Body of pancreas (tissue), 4 donors: ENCODE results near the gene SLC4A7. TPM values are rescaled to one million over a fixed set of nuclear protein-coding genes. Genes with fewer than 3 reads are reported as not detected.

Experiments
- ATAC-seq: fragments of 150-250 bp; one replicate; pipeline ENCODE4 v1.9.1; 2016
- DNase-seq, 4 donors: peaks; one replicate each; pipeline ENCODE4 v3.0.0-alpha.2; 2019
- H3K27ac ChIP-seq, 4 donors: fragments of 200-600 bp; sonication (generic); 1 replicate in 3 of 4; 2 replicates in 1 of 4; pipeline versions ENCODE4 v1.5.1 to v1.6.1; 2016 to 2019; ENCODE audit warnings: mild to moderate bottlenecking in 1 of 4, mixed read lengths in 1 of 4, moderate library complexity in 1 of 4
- H3K27me3 ChIP-seq, 2 donors: fragments of 200-600 bp; sonication (generic); one replicate each; pipeline ENCODE4 v1.6.0; 2016; ENCODE audit warnings: mild to moderate bottlenecking in 1 of 2
- H3K36me3 ChIP-seq, 2 donors: fragments of 200-600 bp; sonication (generic); replicated peaks in 1 of 2; 2 replicates each; pipeline ENCODE4 v1.5.1; 2016; ENCODE audit warnings: low read depth in 2 of 2; ENCODE audit not compliant: insufficient read depth in 1 of 2
- H3K4me1 ChIP-seq: fragments of 200-600 bp; sonication (generic); one replicate; pipeline ENCODE4 v1.6.0; 2016
- H3K4me3 ChIP-seq, 2 donors: fragments of 200-600 bp; sonication (generic); 1 replicate in 1 of 2; 2 replicates in 1 of 2; pipeline ENCODE4 v1.5.1; 2016 to 2019
- H3K9me3 ChIP-seq, 3 donors: fragments of 200-600 bp; sonication (generic); 1 replicate in 2 of 3; 2 replicates in 1 of 3; pipeline ENCODE4 v1.5.1; 2016
- POLR2A ChIP-seq, 3 donors: fragments of 450-650 bp; IDR thresholded peaks; one replicate each; pipeline ENCODE4 v1.6.1; 2016; ENCODE audit warnings: antibody characterized with exemption in 3 of 3, mild to moderate bottlenecking in 2 of 3
- WGBS, 2 donors: methylation state at CpG; one replicate each; pipeline ENCODE4 v1.1.5; 2017; 5-methylcytosine and 5-hydroxymethylcytosine counted together
- intact Hi-C: fragments of 100-400 bp; cut with DNase I; formaldehyde crosslinking; loops from one replicate; pipeline ENCODE4 v1.15.1; 2023
- total RNA-seq, 2 donors: library from RNA; depleted of rRNA; stranded (reverse); fragments of >200 nt; gene quantifications; one replicate each; pipeline ENCODE4 v1.1.0, GENCODE V29; 2016
- TF ChIP-seq, protein P1 (sequence below), 7 experiments: fragments of 450-650 bp in 4 of 7; fragments of 200-600 bp in 3 of 7; sonication (generic) in 3 of 7; IDR thresholded peaks; one replicate each; pipeline ENCODE4 v1.5.1; 2016 to 2019; ENCODE audit warnings: antibody characterized with exemption in 7 of 7

SLC4A7 gene
- total RNA-seq, 2 donors from 2014 or later: 10.1 to 12.9 TPM

DNA sequence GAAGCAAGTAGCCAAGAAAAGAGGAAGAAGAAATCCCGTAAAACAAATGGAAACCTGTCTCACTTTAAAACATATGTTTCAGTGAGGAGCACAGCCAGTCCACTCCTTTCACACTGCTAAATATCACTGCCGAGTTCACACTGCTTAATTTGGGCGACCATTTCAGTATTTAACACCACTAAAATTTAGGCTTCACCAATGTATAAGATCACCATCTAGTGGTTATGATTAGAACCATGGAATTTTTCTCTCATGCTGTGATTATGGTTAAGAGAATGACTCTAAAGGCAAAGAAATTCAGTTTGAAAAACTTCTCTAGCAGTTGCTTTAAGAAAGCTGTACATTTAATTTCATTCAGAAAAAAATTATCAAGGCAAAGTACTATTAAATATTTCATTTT is 16.6 kb downstream of the SLC4A7 start:
- ATAC-seq: peak; percentile 70
- Histone ChIP-seq H3K27me3 (no peaks in the 10 kb centered on the region), H3K4me1 (no peaks in the 10 kb centered on the region), H3K27ac (no peak overlapping the region), H3K36me3 (no peaks in the 10 kb centered on the region), H3K4me3 (no peak overlapping the region), H3K9me3 (no peaks in the 10 kb centered on the region)
- WGBS, 2 donors: 9 to 13% methylated on average over 3 of the region's 3 CpGs
- intact Hi-C loops: no loop called here
- no peak for DNase-seq
- no peak for TF ChIP-seq POLR2A (IDR thresholded peaks at IDR 0.05)
- TF ChIP-seq, protein P1, sequence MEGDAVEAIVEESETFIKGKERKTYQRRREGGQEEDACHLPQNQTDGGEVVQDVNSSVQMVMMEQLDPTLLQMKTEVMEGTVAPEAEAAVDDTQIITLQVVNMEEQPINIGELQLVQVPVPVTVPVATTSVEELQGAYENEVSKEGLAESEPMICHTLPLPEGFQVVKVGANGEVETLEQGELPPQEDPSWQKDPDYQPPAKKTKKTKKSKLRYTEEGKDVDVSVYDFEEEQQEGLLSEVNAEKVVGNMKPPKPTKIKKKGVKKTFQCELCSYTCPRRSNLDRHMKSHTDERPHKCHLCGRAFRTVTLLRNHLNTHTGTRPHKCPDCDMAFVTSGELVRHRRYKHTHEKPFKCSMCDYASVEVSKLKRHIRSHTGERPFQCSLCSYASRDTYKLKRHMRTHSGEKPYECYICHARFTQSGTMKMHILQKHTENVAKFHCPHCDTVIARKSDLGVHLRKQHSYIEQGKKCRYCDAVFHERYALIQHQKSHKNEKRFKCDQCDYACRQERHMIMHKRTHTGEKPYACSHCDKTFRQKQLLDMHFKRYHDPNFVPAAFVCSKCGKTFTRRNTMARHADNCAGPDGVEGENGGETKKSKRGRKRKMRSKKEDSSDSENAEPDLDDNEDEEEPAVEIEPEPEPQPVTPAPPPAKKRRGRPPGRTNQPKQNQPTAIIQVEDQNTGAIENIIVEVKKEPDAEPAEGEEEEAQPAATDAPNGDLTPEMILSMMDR (IDR thresholded peaks at IDR 0.05): peak; percentile 20 to 71 (median 57)

DNA sequence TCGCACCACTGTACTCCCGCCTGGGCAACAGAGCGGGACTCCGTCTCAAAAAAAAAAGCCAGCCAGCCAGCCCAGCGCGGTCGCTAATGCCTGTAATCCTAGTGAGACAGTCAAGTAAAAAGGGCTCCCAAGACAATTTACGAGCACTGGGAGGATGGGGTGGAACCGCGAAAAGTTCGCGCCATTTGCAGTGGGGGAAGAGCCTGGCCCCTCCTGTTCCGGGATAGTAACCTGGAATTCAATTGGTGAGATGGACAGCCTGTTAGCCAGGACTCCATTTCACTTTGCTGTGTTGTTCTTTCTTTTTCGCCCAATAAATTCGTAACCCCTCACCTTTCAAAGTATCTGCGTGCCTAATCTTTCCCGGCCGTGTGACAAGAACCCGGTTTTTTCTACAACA is 19.5 kb downstream of the SLC4A7 start:
- Histone ChIP-seq H3K4me1 (no peaks in the 10 kb centered on the region), H3K9me3 (no peaks in the 10 kb centered on the region), H3K27ac (no peak overlapping the region), H3K36me3 (no peaks in the 10 kb centered on the region), H3K4me3 (no peak overlapping the region), H3K27me3 (no peaks in the 10 kb centered on the region)
- WGBS, 2 donors: 94 to 96% methylated on average over 19 of the region's 19 CpGs
- ATAC-seq (no peak), DNase-seq (no peak)
- intact Hi-C loops: no loop called here
- TF ChIP-seq, protein P1 (IDR thresholded peaks at IDR 0.05): no peak
- TF ChIP-seq POLR2A (IDR thresholded peaks at IDR 0.05): no peak

DNA sequence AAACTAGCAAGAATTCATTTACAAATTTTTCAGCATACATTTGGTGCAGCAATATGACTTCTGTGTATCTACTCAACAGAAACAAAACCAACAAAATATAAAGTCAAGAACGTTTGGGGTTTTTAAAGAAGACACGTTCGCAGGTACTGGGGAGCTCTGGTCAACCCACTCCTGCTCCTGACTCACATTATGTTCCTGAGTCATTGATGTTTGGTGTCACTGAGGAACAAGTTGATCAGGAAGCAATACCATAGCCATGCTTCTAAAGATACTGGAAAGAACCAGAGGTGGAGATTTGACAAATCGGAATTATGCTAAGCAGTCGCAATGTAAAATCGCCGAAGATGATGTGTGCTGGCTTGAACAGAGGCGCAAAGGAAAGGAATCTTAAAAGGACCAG is 22.0 kb downstream of the SLC4A7 start:
- H3K4me3 ChIP-seq: no peak overlapping the region
- TF ChIP-seq, protein P1 (IDR thresholded peaks at IDR 0.05): no peak
- no peak for TF ChIP-seq POLR2A (IDR thresholded peaks at IDR 0.05)
- H3K9me3 ChIP-seq: no peaks in the 10 kb centered on the region
- H3K4me1 ChIP-seq: no peaks in the 10 kb centered on the region
- DNase-seq (no peak), ATAC-seq (no peak)
- WGBS, 2 donors: 88 to 89% methylated on average over 8 of the region's 8 CpGs
- no peaks in the 10 kb centered on the region for H3K27me3 ChIP-seq
- H3K36me3 ChIP-seq: no peaks in the 10 kb centered on the region
- no peak overlapping the region for H3K27ac ChIP-seq
- intact Hi-C loops: no loop called here

DNA sequence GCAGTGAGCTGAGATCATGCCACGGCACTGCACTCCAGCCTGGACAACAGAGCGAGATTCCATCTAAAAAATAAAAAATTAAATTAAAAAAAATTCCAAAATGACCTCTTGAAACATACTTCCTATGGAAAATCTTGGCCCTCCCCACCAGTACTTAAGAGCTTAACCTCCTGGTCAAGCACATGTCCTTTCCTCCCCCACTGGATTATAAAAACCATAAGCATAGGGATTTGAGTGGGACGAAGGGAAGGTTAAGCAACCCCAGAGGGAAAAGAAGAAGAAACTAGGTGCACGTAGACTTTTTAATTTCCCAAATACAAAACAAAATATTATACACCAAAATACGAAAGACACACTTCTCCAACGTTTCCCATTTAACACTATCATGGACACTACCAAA is 25.3 kb downstream of the SLC4A7 start:
- intact Hi-C loops: no loop called here
- no peak overlapping the region for H3K27ac ChIP-seq
- ATAC-seq (no peak), DNase-seq (no peak)
- no peaks in the 10 kb centered on the region for H3K36me3 ChIP-seq
- H3K27me3 ChIP-seq: no peaks in the 10 kb centered on the region
- H3K4me1 ChIP-seq: no peaks in the 10 kb centered on the region
- TF ChIP-seq, protein P1 (IDR thresholded peaks at IDR 0.05): no peak
- no peak for TF ChIP-seq POLR2A (IDR thresholded peaks at IDR 0.05)
- H3K4me3 ChIP-seq: no peak overlapping the region
- no peaks in the 10 kb centered on the region for H3K9me3 ChIP-seq
- 65 to 68% methylated on average over 6 of the region's 6 CpGs for WGBS, 2 donors

- Histone ChIP-seq H3K27me3 (no peaks in the 10 kb centered on the region), H3K4me3 (no peak overlapping the region), H3K27ac (no peak overlapping the region), H3K9me3 (no peaks in the 10 kb centered on the region), H3K4me1 (no peaks in the 10 kb centered on the region), H3K36me3 (no peaks in the 10 kb centered on the region)
- DNase-seq (no peak), ATAC-seq (no peak)
- intact Hi-C loops: no loop called here
- 69 to 76% methylated on average over 2 of the region's 2 CpGs for WGBS, 2 donors
- TF ChIP-seq, protein P1 (IDR thresholded peaks at IDR 0.05): no peak
- TF ChIP-seq POLR2A (IDR thresholded peaks at IDR 0.05): no peak
Measured at GRCh38 chr3:27456554-27456953, 27.6 kb downstream of the SLC4A7 start.
